H9 (cell line): ENCODE measurements around the gene PNMA3. TPM values are rescaled to one million over a fixed set of nuclear protein-coding genes. Genes with fewer than 3 reads are reported as not detected.
"Not testable (repeated sequence)": the region's sequence is repeated elsewhere in the genome, so short reads cannot be mapped to it uniquely, and the experiment has no call there.

Experiments
- DNase-seq: peaks from one replicate; pipeline ENCODE4 v3.0.0-alpha.2; 2017
- H2AFZ ChIP-seq: one replicate; pipeline ENCODE4 v1.6.1; 2013; ENCODE audit warnings: mild to moderate bottlenecking, low read length, control low read depth, moderate library complexity
- H2AK5ac ChIP-seq: 2 replicates; pipeline ENCODE4 v1.6.1; 2013; ENCODE audit warnings: low read length, control low read depth, mixed read lengths; ENCODE audit not compliant: insufficient read length
- H2BK120ac ChIP-seq: one replicate; pipeline ENCODE4 v1.6.1; 2013; ENCODE audit warnings: low read depth, mild to moderate bottlenecking, low read length, control low read depth, inconsistent platforms; ENCODE audit not compliant: poor library complexity, severe bottlenecking
- H2BK12ac ChIP-seq: 2 replicates; pipeline ENCODE4 v1.6.1; 2013; ENCODE audit warnings: low read length, control low read depth, mixed read lengths, low read depth; ENCODE audit not compliant: insufficient read length
- H2BK15ac ChIP-seq: 2 replicates; pipeline ENCODE4 v1.6.1; 2013; ENCODE audit warnings: low read depth, low read length, control low read depth
- H2BK20ac ChIP-seq: one replicate; pipeline ENCODE4 v1.6.1; 2013; ENCODE audit warnings: low read depth, mild to moderate bottlenecking, low read length, control low read depth, inconsistent platforms; ENCODE audit not compliant: poor library complexity, severe bottlenecking
- H2BK5ac ChIP-seq: 2 replicates; pipeline ENCODE4 v1.6.1; 2013; ENCODE audit warnings: low read length, control low read depth, mixed read lengths; ENCODE audit not compliant: insufficient read length
- H3K14ac ChIP-seq: 2 replicates; pipeline ENCODE4 v1.6.1; 2013; ENCODE audit warnings: low read length, control low read depth; ENCODE audit not compliant: insufficient read depth
- H3K18ac ChIP-seq: 2 replicates; pipeline ENCODE4 v1.6.1; 2013; ENCODE audit warnings: low read depth, mild to moderate bottlenecking, mixed read lengths, low read length, control low read depth; ENCODE audit not compliant: insufficient read length
- H3K23ac ChIP-seq: 2 replicates; pipeline ENCODE4 v1.6.1; 2013; ENCODE audit warnings: low read length, control low read depth, mixed read lengths, low read depth; ENCODE audit not compliant: insufficient read length
- H3K23me2 ChIP-seq: 2 replicates; pipeline ENCODE4 v1.6.1; 2013; ENCODE audit warnings: low read depth, mild to moderate bottlenecking, mixed read lengths, low read length, control low read depth; ENCODE audit not compliant: insufficient read length, poor library complexity, severe bottlenecking
- H3K27ac ChIP-seq: 2 replicates; pipeline ENCODE4 v1.5.1; 2013; ENCODE audit warnings: low read length, control low read depth, mixed read lengths, low read depth; ENCODE audit not compliant: insufficient read length
- H3K27me3 ChIP-seq: 2 replicates; pipeline ENCODE4 v1.6.1; 2013; ENCODE audit warnings: low read length, control low read depth, inconsistent platforms; ENCODE audit not compliant: insufficient read depth
- H3K4ac ChIP-seq: 2 replicates; pipeline ENCODE4 v1.6.1; 2013; ENCODE audit warnings: low read depth, mild to moderate bottlenecking, control low read depth, inconsistent platforms, low read length, moderate library complexity
- H3K4me1 ChIP-seq: 2 replicates; pipeline ENCODE4 v1.6.1; 2013; ENCODE audit warnings: low read length, control low read depth, inconsistent platforms; ENCODE audit not compliant: insufficient read depth
- H3K4me2 ChIP-seq: 2 replicates; pipeline ENCODE4 v1.6.1; 2013; ENCODE audit warnings: low read length, control low read depth, mixed read lengths; ENCODE audit not compliant: insufficient read length, insufficient read depth
- H3K56ac ChIP-seq: 2 replicates; pipeline ENCODE4 v1.6.1; 2013; ENCODE audit warnings: low read depth, mild to moderate bottlenecking, mixed read lengths, low read length, control low read depth; ENCODE audit not compliant: insufficient read length
- H3K79me1 ChIP-seq: 2 replicates; pipeline ENCODE4 v1.6.1; 2013; ENCODE audit warnings: low read depth, mild to moderate bottlenecking, moderate library complexity, low read length, control low read depth, inconsistent platforms; ENCODE audit not compliant: insufficient read depth, poor library complexity, severe bottlenecking
- H3K79me2 ChIP-seq: 2 replicates; pipeline ENCODE4 v1.6.1; 2013; ENCODE audit warnings: low read length, control low read depth, inconsistent platforms; ENCODE audit not compliant: insufficient read depth
- H3K9ac ChIP-seq: 2 replicates; pipeline ENCODE4 v1.6.1; 2013; ENCODE audit warnings: low read length, control low read depth, mixed read lengths; ENCODE audit not compliant: insufficient read length; ENCODE audit errors: extremely low read depth
- H3K9me3 ChIP-seq: one replicate; pipeline ENCODE4 v1.6.1; 2013; ENCODE audit warnings: low read depth, low read length, inconsistent platforms; ENCODE audit not compliant: control insufficient read depth
- H3T11ph ChIP-seq: one replicate; pipeline ENCODE4 v1.6.1; 2013; ENCODE audit warnings: mild to moderate bottlenecking, low read length, control low read depth, inconsistent platforms
- H4K20me1 ChIP-seq: one replicate; pipeline ENCODE4 v1.6.1; 2013; ENCODE audit not compliant: control insufficient read depth, insufficient read length, insufficient read depth
- H4K5ac ChIP-seq: 2 replicates; pipeline ENCODE4 v1.6.1; 2013; ENCODE audit warnings: low read depth, mild to moderate bottlenecking, mixed read lengths, low read length, control low read depth; ENCODE audit not compliant: insufficient read length
- H4K8ac ChIP-seq: replicated peaks from 2 replicates; pipeline ENCODE4 v1.6.1; 2013; ENCODE audit warnings: low read length, control low read depth, mixed read lengths, low read depth; ENCODE audit not compliant: insufficient read length
- H4K91ac ChIP-seq: 2 replicates; pipeline ENCODE4 v1.6.1; 2013; ENCODE audit warnings: low read depth, mild to moderate bottlenecking, moderate library complexity, mixed read lengths, low read length, control low read depth; ENCODE audit not compliant: insufficient read length
- H3K27ac Mint-ChIP-seq, 3 experiments: 2 replicates in 2 of 3; 3 replicates in 1 of 3; pipeline ENCODE4 v1.8.0; 2020 to 2021; ENCODE audit warnings: mixed read lengths in 3 of 3, mild to moderate bottlenecking in 1 of 3, moderate library complexity in 1 of 3
- H3K27me3 Mint-ChIP-seq: 2 replicates; pipeline ENCODE4 v1.8.0; 2021; ENCODE audit warnings: low read depth, mild to moderate bottlenecking, moderate library complexity, mixed read lengths
- H3K36me3 Mint-ChIP-seq, 3 experiments: 2 replicates in 2 of 3; 3 replicates in 1 of 3; pipeline ENCODE4 v1.8.0; 2020 to 2021; ENCODE audit warnings: low read depth in 3 of 3, mixed read lengths in 3 of 3; ENCODE audit not compliant: insufficient read depth in 1 of 3
- H3K4me1 Mint-ChIP-seq, 2 experiments: 2 replicates each; pipeline ENCODE4 v1.8.0; 2020; ENCODE audit warnings: mixed read lengths in 2 of 2
- H3K4me3 Mint-ChIP-seq, 2 experiments: 2 replicates in 1 of 2; 3 replicates in 1 of 2; pipeline ENCODE4 v1.8.0; 2020 to 2021; ENCODE audit warnings: mild to moderate bottlenecking in 2 of 2, mixed read lengths in 2 of 2, moderate library complexity in 1 of 2
- H3K9me3 Mint-ChIP-seq, 2 experiments: 2 replicates in 1 of 2; 3 replicates in 1 of 2; pipeline ENCODE4 v1.8.0; 2020; ENCODE audit warnings: mild to moderate bottlenecking in 2 of 2, mixed read lengths in 2 of 2, moderate library complexity in 1 of 2
- WGBS: extraction: QIAGEN DNeasy Blood & Tissue Kit; methylation state at CpG from one replicate; pipeline ENCODE4 v1.1.7; 2013; ENCODE audit warnings: missing lambda C conversion rate, low lambda C conversion rate, mixed read lengths; ENCODE audit not compliant: insufficient read length; ENCODE audit errors: extremely low coverage; 5-methylcytosine and 5-hydroxymethylcytosine counted together
- total RNA-seq: library from RNA; stranded (reverse); gene quantifications from 2 replicates; pipeline ENCODE4 v1.2.1, GENCODE V29; 2021

PNMA3 gene
- total RNA-seq, 1 experiment from 2014 or later, result 9.4 TPM

- H4K8ac ChIP-seq, H4K20me1 ChIP-seq, H3K27me3 ChIP-seq: not testable (repeated sequence)
Measured at GRCh38 chrX:153106092-153106801, 50.0 kb downstream of the PNMA3 start.

More at GRCh38 chrX:153106092-153106801, 50.0 kb downstream of the PNMA3 start:
- H2BK15ac ChIP-seq, H2BK20ac ChIP-seq, H3K18ac ChIP-seq, H2BK120ac ChIP-seq, H3K27me3 Mint-ChIP-seq, H2BK12ac ChIP-seq, H3K79me1 ChIP-seq, H3K14ac ChIP-seq, H3K27ac ChIP-seq, H4K5ac ChIP-seq, H3K4me3 Mint-ChIP-seq, H3K4me1 Mint-ChIP-seq, H2AK5ac ChIP-seq, H2BK5ac ChIP-seq, H3K4me2 ChIP-seq, H3K9ac ChIP-seq, H3T11ph ChIP-seq, H3K79me2 ChIP-seq, H3K27ac Mint-ChIP-seq, DNase-seq, H3K23ac ChIP-seq, H3K4me1 ChIP-seq, H3K56ac ChIP-seq, H3K23me2 ChIP-seq, H2AFZ ChIP-seq, H3K4ac ChIP-seq, H4K91ac ChIP-seq: not testable (repeated sequence)
- no CpG with 5 or more reads among the region's 12 CpGs for WGBS
- peaks cover 36% of the 10 kb centered on the region for H3K9me3 ChIP-seq
- H3K9me3 Mint-ChIP-seq, result peaks cover 39 to 42% of the 10 kb centered on the region in 2 experiments
- H3K36me3 Mint-ChIP-seq, result peaks cover 0 to 16% (median 2%) of the 10 kb centered on the region in 3 experiments; a peak in 4 of 7 replicates

Other genes with a start within 250 kb of the PNMA3 start
- 23.6 and 24.6 TPM in 2 replicates for gene CETN2, start 225.7 kb upstream of the PNMA3 start, total RNA-seq
- gene NSDHL, start 225.4 kb upstream of the PNMA3 start, total RNA-seq, result 31.6 and 32.7 TPM in 2 replicates
- 10.2 and 11.3 TPM in 2 replicates for gene ZNF185, start 158.4 kb upstream of the PNMA3 start, total RNA-seq
- 0.07 TPM in 1 of 2 replicates, not detected in the other for gene PNMA5, start 62.4 kb upstream of the PNMA3 start, total RNA-seq
- gene PNMA6A, start 16.0 kb downstream of the PNMA3 start, total RNA-seq, result 7.7 and 8.0 TPM in 2 replicates
- gene MAGEA1, start 122.8 kb downstream of the PNMA3 start, total RNA-seq, result not detected in 2 replicates